SK-N-MC (cell line): ENCODE data around the gene SCAF4.
"Not testable (repeated sequence)": the region's sequence is repeated elsewhere in the genome, so short reads cannot be mapped to it uniquely, and the experiment has no call there.

ENCODE experiments used
- DNase-seq: peaks from one replicate; pipeline ENCODE4 v3.0.0-alpha.2; 2011; ENCODE audit warnings: low read depth, low spot score
- H3K27ac ChIP-seq: fragments of 200-600 bp; sonication (generic); 2 replicates; pipeline ENCODE4 v1.5.1; 2016; ENCODE audit warnings: mixed run types
- H3K36me3 ChIP-seq: fragments of 200-600 bp; sonication (generic); 2 replicates; pipeline ENCODE4 v1.6.1; 2017; ENCODE audit warnings: antibody characterized with exemption, low read length, mixed read lengths; ENCODE audit not compliant: insufficient read depth
- H3K4me3 ChIP-seq: fragments of 200-600 bp; sonication (generic); 2 replicates; pipeline ENCODE4 v1.5.1; 2016
- H3K9ac ChIP-seq: fragments of 200-600 bp; sonication (generic); 2 replicates; pipeline ENCODE4 v1.8.0; 2017; ENCODE audit warnings: mixed run types, mixed read lengths; ENCODE audit not compliant: insufficient read length
- H3K9me3 ChIP-seq: fragments of 200-600 bp; sonication (generic); 2 replicates; pipeline ENCODE4 v1.6.1; 2017; ENCODE audit warnings: low read depth, mild to moderate bottlenecking, antibody characterized with exemption, low read length, moderate library complexity, mixed read lengths
- EZH2 ChIP-seq: fragments of 200-600 bp; sonication (generic); IDR thresholded peaks from one replicate; pipeline ENCODE4 v1.6.1; 2017; ENCODE audit warnings: antibody characterized with exemption
- FOXP2 ChIP-seq: optimal IDR thresholded peaks from 2 replicates; pipeline ENCODE3; 2011; ENCODE audit warnings: mild to moderate bottlenecking, moderate library complexity; ENCODE audit not compliant: insufficient read depth; ENCODE audit errors: extremely low read length, control extremely low read depth
- POLR2AphosphoS5 ChIP-seq: IDR thresholded peaks from 2 replicates; pipeline ENCODE4 v1.6.1; 2012; ENCODE audit warnings: mild to moderate bottlenecking, low read depth, low read length, borderline replicate concordance

The SCAF4 gene

DNA sequence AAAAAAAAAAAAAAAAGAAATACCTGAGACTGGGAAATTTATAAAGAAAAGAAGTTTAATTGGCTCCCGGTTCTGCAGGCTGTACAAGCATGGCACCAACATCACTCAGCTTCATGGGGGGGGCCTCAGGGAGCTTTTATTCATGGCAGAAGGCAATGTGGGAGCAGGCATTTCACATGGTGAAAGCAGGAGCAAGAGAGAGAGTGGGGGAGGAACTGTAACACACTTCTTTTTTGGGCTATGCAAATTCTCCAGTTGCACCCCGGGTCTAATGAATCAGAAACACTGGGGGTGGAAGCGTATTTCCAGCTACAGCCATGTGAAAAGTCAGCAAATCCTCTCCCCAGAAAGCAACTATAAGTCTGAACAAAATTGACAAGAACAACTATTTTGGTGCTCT is 84.3 kb downstream of the SCAF4 start:
- no peak for TF ChIP-seq FOXP2
- no peak for TF ChIP-seq EZH2
- TF ChIP-seq POLR2AphosphoS5, result no peak
- no peak for DNase-seq
- Histone ChIP-seq H3K27ac (no peak overlapping the region), H3K36me3 (no peaks in the 10 kb centered on the region), H3K4me3 (no peak overlapping the region), H3K9me3 (no peaks in the 10 kb centered on the region), H3K9ac (no peak overlapping the region)

DNA sequence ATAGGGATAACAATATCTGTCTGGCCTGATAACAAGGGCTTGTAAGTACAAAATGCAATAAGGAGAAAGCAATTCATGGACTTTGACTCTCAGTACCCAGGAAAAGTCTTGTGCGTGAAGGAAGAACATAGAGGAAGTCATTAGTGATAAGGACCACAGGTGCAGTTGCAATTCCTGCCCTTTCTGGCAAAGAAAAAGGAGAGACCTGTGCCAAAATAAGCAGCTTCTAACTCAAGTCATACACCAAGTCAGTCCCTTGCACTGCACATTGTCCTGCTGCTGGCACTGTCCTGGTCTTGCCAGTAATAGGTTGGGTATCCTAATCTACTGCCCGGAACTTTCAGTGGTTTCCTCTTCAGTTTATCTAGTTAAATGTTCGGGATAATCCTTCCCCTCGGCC is 87.3 kb downstream of the SCAF4 start:
- Histone ChIP-seq H3K27ac (no peak overlapping the region), H3K9ac (no peak overlapping the region), H3K4me3 (no peak overlapping the region), H3K36me3 (no peaks in the 10 kb centered on the region), H3K9me3 (no peaks in the 10 kb centered on the region)
- no peak for TF ChIP-seq POLR2AphosphoS5
- no peak for TF ChIP-seq EZH2
- TF ChIP-seq FOXP2, result no peak
- no peak for DNase-seq

DNA sequence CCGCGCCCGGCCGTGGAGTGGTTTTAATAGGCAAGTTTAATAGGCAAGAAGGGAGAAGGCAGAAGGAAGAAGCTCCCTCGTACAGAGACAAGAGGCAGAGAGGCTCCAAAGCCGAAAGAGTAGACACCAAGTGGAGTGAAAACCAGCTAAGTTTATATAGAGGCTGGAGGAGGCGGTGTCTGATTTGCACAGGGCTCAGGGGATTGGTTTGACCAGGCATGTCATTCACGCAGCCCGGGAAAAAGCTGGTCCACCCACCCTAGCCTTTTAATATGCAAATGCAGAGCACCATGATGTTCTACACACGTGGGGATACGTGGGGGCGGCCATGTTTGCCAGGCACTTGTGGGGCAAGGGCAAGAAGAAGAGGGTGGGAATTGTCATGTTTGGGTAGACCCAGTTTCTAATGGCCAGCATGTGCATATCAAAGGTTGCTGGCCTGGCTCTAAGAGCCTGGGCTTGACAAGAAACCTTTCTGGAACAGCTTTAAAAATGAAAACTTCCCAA is 90.4 kb downstream of the SCAF4 start:
- Histone ChIP-seq H3K4me3 (no peak overlapping the region), H3K27ac (no peak overlapping the region), H3K9ac (no peak overlapping the region), H3K9me3 (no peaks in the 10 kb centered on the region), H3K36me3 (no peaks in the 10 kb centered on the region)
- no peak for TF ChIP-seq POLR2AphosphoS5
- TF ChIP-seq FOXP2, result no peak
- TF ChIP-seq EZH2, result no peak
- no peak for DNase-seq

DNA sequence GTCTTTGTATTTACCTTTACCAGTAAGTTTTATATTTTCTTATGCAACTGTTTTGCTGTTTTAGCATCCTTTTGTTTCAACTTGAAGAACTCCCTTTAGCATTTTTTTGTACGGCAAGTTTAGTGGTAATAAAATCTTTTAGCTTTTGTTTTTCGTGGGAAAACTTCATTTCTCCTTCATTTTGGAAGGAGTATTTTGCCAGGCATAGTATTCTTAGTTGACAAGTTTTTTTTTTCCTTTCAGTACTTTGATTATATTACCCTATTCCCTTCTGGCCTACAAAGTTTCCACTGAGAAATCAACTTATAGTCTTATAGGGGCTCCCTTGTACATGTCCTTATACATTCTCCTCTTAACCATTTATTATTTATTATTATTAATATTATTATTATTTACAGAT is 95.0 kb downstream of the SCAF4 start:
- no peak overlapping the region for H3K27ac ChIP-seq
- H3K9me3 ChIP-seq, result no peaks in the 10 kb centered on the region
- TF ChIP-seq FOXP2 (no peak), POLR2AphosphoS5 (no peak), EZH2 (no peak)
- H3K36me3 ChIP-seq, result no peaks in the 10 kb centered on the region
- H3K9ac ChIP-seq, result no peak overlapping the region
- no peak overlapping the region for H3K4me3 ChIP-seq
- DNase-seq, result no peak

DNA sequence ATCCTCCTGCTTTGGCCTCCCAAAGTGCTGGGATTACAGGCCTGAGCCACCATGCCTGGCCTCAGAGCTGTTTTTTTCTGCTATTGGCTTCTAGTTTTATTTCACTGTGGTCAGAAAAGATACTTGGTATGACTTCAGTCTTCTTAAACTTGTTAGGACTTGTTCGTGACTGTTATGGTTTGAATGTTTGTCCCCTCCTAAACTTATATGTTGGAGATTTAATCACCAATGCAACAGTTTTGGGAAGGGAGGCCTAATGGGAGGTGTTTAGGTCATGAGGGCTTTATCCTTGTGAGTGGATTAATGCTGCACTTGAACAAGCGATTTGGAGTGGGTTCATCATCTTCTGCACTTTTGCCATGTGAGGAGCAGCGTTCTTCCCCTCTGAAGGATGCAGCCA is 96.9 kb downstream of the SCAF4 start:
- Histone ChIP-seq H3K9ac (no peak overlapping the region), H3K9me3 (no peaks in the 10 kb centered on the region), H3K27ac (no peak overlapping the region), H3K4me3 (no peak overlapping the region), H3K36me3 (no peaks in the 10 kb centered on the region)
- no peak for DNase-seq
- TF ChIP-seq EZH2 (no peak), FOXP2 (no peak), POLR2AphosphoS5 (no peak)

DNA sequence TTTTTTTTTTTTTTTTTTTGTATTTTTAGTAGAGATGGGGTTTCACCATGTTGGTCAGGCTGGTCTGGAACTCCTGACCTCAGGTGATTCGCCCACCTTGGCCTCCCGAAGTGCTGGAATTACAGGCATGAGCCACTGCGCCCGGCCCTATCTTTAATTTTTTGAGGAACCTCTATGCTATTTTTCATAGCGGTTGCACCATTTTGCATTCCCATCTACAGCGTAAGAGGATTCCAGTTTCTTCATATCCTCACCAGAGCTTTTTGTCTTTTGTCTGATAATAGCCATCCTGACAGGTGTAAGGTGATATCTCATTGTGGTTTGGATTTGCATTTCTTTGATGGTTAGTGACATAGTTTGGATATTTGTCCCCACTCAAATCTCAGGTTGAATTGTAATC is 100.0 kb downstream of the SCAF4 start:
- not testable (repeated sequence) for H3K36me3 ChIP-seq, H3K4me3 ChIP-seq, H3K9me3 ChIP-seq, H3K27ac ChIP-seq, H3K9ac ChIP-seq, DNase-seq

DNA sequence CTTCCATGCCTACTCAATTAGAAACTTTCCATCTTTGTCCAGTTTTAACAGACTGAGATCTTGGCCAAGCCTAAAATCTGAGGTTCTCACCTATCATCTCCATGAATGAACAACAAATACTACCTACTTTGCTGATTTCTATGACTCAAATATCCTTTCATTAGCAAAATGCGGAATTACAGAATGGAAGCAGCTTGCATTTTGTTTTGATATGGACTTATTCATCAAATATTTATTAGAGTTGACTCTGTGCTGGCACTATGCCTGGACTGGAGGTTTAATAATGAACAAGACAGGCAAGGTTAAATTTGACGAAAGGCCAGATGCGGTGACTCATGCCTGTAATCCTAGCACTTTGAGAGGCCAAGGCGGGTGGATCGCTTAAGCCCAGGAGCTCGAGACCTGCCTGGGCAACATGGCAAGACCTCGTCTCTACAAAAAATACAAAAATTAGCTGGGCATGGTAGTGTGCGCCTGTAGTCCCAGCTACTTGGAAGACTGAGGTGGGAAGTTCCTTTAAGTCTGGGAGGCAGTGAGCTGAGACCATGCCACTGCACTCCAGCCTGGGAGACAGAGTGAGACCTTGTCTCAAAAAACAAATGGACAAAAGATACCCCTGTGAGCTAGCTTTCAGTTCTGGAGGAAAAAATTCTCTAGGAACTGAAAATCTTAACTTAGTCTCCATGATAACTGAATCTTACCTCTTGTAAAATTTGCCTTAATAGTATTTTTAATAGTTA is 101.8 kb downstream of the SCAF4 start:
- H3K9ac ChIP-seq, result no peak overlapping the region
- TF ChIP-seq FOXP2 (no peak), POLR2AphosphoS5 (no peak), EZH2 (no peak)
- no peak overlapping the region for H3K4me3 ChIP-seq
- H3K27ac ChIP-seq, result no peak overlapping the region
- no peaks in the 10 kb centered on the region for H3K36me3 ChIP-seq
- H3K9me3 ChIP-seq, result no peaks in the 10 kb centered on the region
- DNase-seq, result no peak

DNA sequence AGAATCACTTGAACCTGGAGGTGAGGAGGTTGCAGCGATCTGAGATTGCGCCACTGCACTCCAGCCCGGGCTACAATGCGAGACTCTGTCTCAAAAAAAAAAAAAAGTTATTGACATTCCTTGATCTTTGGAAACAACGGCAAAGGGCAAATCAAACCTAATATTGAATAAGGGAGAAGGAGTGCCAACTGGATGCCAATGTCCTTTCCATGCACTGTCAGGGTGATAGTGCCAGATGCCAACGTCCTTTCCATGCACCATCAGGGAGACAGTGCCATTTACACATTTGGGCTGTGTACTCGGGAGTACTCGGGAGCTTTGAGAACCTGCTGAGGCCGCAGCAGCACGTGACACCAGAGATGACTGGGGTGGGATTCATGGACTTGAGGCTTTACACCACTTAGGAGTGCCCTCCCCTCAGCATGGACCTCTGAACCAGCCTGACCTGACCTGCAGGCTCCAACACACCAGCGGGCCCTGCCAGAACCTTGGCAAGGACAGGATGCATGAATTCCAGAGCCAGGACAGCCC is 106.9 kb downstream of the SCAF4 start:
- TF ChIP-seq EZH2, result no peak
- TF ChIP-seq POLR2AphosphoS5, result no peak
- TF ChIP-seq FOXP2, result no peak
- Histone ChIP-seq H3K27ac (no peak overlapping the region), H3K9ac (no peak overlapping the region), H3K36me3 (no peaks in the 10 kb centered on the region), H3K9me3 (no peaks in the 10 kb centered on the region), H3K4me3 (no peak overlapping the region)
- no peak for DNase-seq

DNA sequence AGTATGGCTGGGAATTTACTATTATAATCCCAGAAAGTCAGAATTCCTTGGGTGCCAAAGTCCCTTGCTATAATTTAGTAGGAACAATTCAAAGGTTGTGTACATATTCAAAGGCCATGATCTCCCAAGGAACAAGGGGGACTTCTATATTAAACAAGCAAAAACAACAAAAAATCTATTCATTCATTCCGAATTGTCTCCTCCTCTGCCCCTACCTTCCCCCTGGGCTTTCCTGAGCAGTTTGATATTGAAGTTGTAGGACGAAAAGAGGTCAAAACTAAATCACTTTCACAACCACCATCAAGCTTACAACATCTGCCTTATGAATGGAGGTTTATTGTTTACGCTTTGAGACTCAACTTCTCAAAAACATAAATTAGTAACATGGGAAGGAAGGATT is 107.7 kb downstream of the SCAF4 start:
- no peak overlapping the region for H3K27ac ChIP-seq
- TF ChIP-seq FOXP2, result no peak
- no peak for TF ChIP-seq POLR2AphosphoS5
- TF ChIP-seq EZH2, result no peak

More for the DNA sequence above, 107.7 kb downstream of the SCAF4 start:
- DNase-seq, result no peak
- H3K36me3 ChIP-seq, result no peaks in the 10 kb centered on the region
- no peak overlapping the region for H3K4me3 ChIP-seq
- no peaks in the 10 kb centered on the region for H3K9me3 ChIP-seq
- no peak overlapping the region for H3K9ac ChIP-seq
